HAP-1 (cell line): ENCODE data around the gene CDCP2.

Source experiments
- DNase-seq, 2 experiments: peaks; one replicate each; pipeline ENCODE4 v3.0.0-alpha.2; 2016 to 2020; ENCODE audit warnings: low spot score in 2 of 2
- H3K27me3 ChIP-seq: fragments of 250-450 bp; sonication (Bioruptor Pico); 2 replicates; pipeline ENCODE4 v1.5.1; 2020; ENCODE audit warnings: low read depth, mild to moderate bottlenecking, moderate library complexity
- H3K36me3 ChIP-seq: fragments of 250-450 bp; sonication (Bioruptor Pico); replicated peaks from 2 replicates; pipeline ENCODE4 v1.5.1; 2020; ENCODE audit warnings: mild to moderate bottlenecking
- H3K4me1 ChIP-seq: fragments of 250-450 bp; sonication (Bioruptor Pico); 2 replicates; pipeline ENCODE4 v1.5.1; 2020; ENCODE audit warnings: mild to moderate bottlenecking
- H3K4me3 ChIP-seq: fragments of 250-450 bp; sonication (Bioruptor Pico); 2 replicates; pipeline ENCODE4 v1.5.1; 2020; ENCODE audit warnings: mild to moderate bottlenecking, moderate library complexity
- H3K9me3 ChIP-seq: fragments of 250-450 bp; sonication (Bioruptor Pico); 2 replicates; pipeline ENCODE4 v1.5.1; 2020; ENCODE audit warnings: mild to moderate bottlenecking, moderate library complexity
- in situ Hi-C: fragments of 300-500 bp; cut with MboI; formaldehyde crosslinking; loops from 3 replicates; pipeline ENCODE4 v1.14.3; 2020; ENCODE audit warnings: low sequenced_read_pairs, inconsistent platforms, mixed read lengths

The CDCP2 gene

DNA sequence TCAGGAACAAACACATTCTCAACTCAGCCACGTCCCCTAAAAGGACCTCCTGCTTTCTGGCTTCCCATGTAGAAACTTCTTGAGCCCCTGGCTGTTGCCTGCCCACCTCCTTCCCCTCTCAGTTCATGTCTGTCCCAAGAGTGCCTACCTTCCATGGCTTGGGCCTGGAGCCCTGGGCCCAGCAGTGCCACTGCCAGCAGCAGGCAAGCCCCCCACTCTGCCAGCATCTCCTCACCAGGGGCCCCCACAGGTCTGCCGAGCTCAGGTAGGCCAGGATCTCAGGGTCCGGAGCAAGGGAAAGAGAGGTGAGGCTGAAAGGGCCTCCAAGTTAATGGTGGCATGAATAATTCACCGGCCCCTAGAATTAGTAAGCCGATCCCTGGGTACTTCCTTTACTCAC, at the start of gene CDCP2:
CDCP2 (minus strand) TSS at position 305 of the 400 bp plus-strand sequence; CDS start at position 227, 78 bp downstream.
- no peak for DNase-seq
- H3K27me3 ChIP-seq, result no peaks in the 10 kb centered on the region
- H3K4me1 ChIP-seq, result peaks cover 5% of the 10 kb centered on the region
- no peak within 1 kb of the TSS for H3K4me3 ChIP-seq
- no peaks in the 10 kb centered on the region for H3K36me3 ChIP-seq
- in situ Hi-C loops, result no loop called here
- no peaks in the 10 kb centered on the region for H3K9me3 ChIP-seq

DNA sequence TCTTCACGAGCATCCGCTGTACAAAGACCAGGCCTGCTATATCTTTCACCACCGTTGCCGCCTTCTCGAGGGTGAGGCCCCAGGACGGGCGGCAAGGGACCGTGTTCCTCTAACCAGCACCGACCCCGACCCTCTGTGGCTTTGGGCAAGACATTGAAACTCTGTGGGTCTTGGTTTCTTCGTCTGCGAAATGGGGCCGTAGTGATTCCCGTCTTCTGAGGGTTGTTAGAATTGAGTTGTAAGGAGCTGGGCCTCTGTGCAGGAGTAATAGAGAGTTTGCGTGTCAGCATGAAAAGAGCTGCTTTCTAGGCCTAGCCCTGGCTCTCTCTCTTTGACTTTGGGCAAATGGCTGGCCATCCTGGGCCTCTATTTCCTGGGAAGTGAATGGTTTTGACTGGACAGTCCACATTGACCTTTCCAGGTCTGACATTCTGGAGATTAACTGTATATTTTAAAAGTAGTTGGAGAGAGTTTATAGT, 47.8 kb upstream of the CDCP2 start:
- peaks cover 20% of the 10 kb centered on the region for H3K4me1 ChIP-seq
- H3K36me3 ChIP-seq, result peaks cover 24% of the 10 kb centered on the region
- in situ Hi-C loops, result no loop called here
- no peaks in the 10 kb centered on the region for H3K27me3 ChIP-seq
- DNase-seq, result no peak
- H3K4me3 ChIP-seq, result peak overlapping the region; percentile 99
- no peaks in the 10 kb centered on the region for H3K9me3 ChIP-seq

GRCh38 chr1:54199765-54200518, 47.1 kb upstream of the CDCP2 start, which contains the start of the genes CYB5RL and MRPL37:
Gene CYB5RL, minus strand, starts transcription at chr1:54200030. Its CDS starts 4,414 bp downstream, at chr1:54195616.
Gene MRPL37, plus strand, starts transcription at chr1:54200167. Its CDS starts 77 bp downstream, at chr1:54200244.
- Histone ChIP-seq H3K36me3 (peaks cover 20% of the 10 kb centered on the region), H3K4me1 (peaks cover 20% of the 10 kb centered on the region), H3K9me3 (no peaks in the 10 kb centered on the region), H3K27me3 (no peaks in the 10 kb centered on the region), H3K4me3 (peak within 1 kb of the TSS; percentile 99)
- in situ Hi-C loops, result no loop called here
- peak; percentile 96 to 97 for DNase-seq

- peaks cover 14% of the 10 kb centered on the region for H3K36me3 ChIP-seq
- no peaks in the 10 kb centered on the region for H3K9me3 ChIP-seq
- no peaks in the 10 kb centered on the region for H3K27me3 ChIP-seq
- peak in 1 of 2 experiments; percentile 2 for DNase-seq
- H3K4me3 ChIP-seq, result peak overlapping the region; percentile 99
- in situ Hi-C loops, result no loop called here
- peaks cover 20% of the 10 kb centered on the region for H3K4me1 ChIP-seq
These were observed 46.5 kb upstream of the CDCP2 start for GRCh38 chr1:54199151-54199764.

DNA sequence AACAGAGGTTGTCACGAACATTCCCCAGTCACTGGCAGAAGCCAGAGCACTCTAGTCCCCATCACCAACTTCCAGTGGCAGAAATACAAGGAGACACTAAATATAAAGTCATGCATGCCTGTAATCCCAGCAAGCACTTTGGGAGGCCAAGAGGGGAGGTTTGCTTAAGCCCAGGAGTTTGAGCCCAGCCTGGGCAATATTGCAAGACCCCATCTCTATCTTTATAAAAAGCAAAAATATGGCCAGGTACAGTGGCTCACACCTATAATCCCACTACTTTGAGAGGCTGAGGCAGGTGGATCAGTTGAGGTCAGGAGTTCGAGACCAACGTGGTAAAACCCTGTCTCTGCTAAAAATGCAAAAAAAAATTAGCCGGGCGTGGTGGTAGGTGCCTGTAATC, 40.7 kb upstream of the CDCP2 start:
- Histone ChIP-seq H3K36me3 (peaks cover 28% of the 10 kb centered on the region), H3K4me3 (no peak overlapping the region), H3K4me1 (no peaks in the 10 kb centered on the region), H3K9me3 (no peaks in the 10 kb centered on the region), H3K27me3 (no peaks in the 10 kb centered on the region)
- no peak for DNase-seq
- in situ Hi-C loops, result no loop called here

- no peaks in the 10 kb centered on the region for H3K9me3 ChIP-seq
- H3K4me3 ChIP-seq, result no peak overlapping the region
- no peak for DNase-seq
- no peaks in the 10 kb centered on the region for H3K27me3 ChIP-seq
- H3K4me1 ChIP-seq, result no peaks in the 10 kb centered on the region
- in situ Hi-C loops, result no loop called here
- peaks cover 30% of the 10 kb centered on the region for H3K36me3 ChIP-seq
These were observed 38.7 kb upstream of the CDCP2 start for GRCh38 chr1:54191525-54191924.

DNA sequence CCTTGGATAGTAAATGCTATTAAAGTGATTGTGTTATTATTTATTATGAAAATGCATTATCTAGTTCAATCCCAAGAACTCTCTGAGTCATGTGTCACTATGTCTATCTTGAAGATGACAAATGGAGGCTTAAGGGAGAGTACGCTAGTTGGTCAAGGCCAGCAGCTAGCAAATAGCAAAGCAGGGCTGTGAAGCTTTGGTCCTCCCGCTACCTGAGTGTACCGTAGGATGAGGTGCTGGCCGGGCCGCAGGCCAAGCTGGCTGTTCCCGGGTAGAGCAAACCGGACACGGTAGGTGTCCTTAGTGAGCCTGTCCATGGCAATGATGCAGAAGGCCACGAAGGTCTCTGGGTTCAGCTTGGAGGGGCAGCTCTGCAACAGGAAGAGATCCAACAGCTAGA, 37.7 kb upstream of the CDCP2 start:
- no peak for DNase-seq
- no peaks in the 10 kb centered on the region for H3K4me1 ChIP-seq
- H3K36me3 ChIP-seq, result peaks cover 30% of the 10 kb centered on the region
- no peaks in the 10 kb centered on the region for H3K9me3 ChIP-seq
- H3K27me3 ChIP-seq, result no peaks in the 10 kb centered on the region
- H3K4me3 ChIP-seq, result no peak overlapping the region
- in situ Hi-C loops, result no loop called here

GRCh38 chr1:54188291-54188690, 35.5 kb upstream of the CDCP2 start:
- no peak for DNase-seq
- Histone ChIP-seq H3K27me3 (no peaks in the 10 kb centered on the region), H3K4me3 (no peak overlapping the region), H3K9me3 (no peaks in the 10 kb centered on the region), H3K4me1 (no peaks in the 10 kb centered on the region), H3K36me3 (peaks cover 24% of the 10 kb centered on the region)
- in situ Hi-C loops, result no loop called here

DNA sequence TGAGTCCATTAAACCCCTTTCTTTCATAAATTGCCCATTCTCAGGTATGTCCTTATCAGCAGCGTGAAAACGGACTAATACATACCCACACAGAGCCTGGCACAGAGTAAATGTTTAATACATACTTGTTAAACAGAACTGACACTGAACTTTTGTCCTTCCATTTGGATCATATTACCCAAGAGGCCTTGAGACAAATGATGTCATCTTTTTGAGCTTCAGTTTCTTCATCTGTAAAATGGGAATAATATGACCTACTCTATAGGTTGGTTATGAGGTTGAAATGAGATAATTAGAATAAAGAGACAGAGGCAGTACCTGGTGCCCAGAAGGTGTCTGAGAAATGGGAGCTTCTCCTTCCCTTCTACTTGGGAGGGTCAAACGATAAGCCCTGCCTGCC, 33.3 kb upstream of the CDCP2 start:
- H3K4me1 ChIP-seq, result no peaks in the 10 kb centered on the region
- no peak overlapping the region for H3K4me3 ChIP-seq
- H3K9me3 ChIP-seq, result no peaks in the 10 kb centered on the region
- no peak for DNase-seq
- peaks cover 24% of the 10 kb centered on the region for H3K36me3 ChIP-seq
- in situ Hi-C loops, result no loop called here
- no peaks in the 10 kb centered on the region for H3K27me3 ChIP-seq

GRCh38 chr1:54180701-54181360, 28.0 kb upstream of the CDCP2 start:
- Histone ChIP-seq H3K9me3 (no peaks in the 10 kb centered on the region), H3K4me3 (no peak overlapping the region), H3K36me3 (peaks cover 9% of the 10 kb centered on the region), H3K4me1 (no peaks in the 10 kb centered on the region), H3K27me3 (no peaks in the 10 kb centered on the region)
- in situ Hi-C loops, result no loop called here
- DNase-seq, result no peak

GRCh38 chr1:54178296-54179070, 25.7 kb upstream of the CDCP2 start:
- Histone ChIP-seq H3K36me3 (peaks cover 9% of the 10 kb centered on the region), H3K4me1 (no peaks in the 10 kb centered on the region), H3K27me3 (no peaks in the 10 kb centered on the region), H3K9me3 (no peaks in the 10 kb centered on the region), H3K4me3 (no peak overlapping the region)
- in situ Hi-C loops, result no loop called here
- no peak for DNase-seq

DNA sequence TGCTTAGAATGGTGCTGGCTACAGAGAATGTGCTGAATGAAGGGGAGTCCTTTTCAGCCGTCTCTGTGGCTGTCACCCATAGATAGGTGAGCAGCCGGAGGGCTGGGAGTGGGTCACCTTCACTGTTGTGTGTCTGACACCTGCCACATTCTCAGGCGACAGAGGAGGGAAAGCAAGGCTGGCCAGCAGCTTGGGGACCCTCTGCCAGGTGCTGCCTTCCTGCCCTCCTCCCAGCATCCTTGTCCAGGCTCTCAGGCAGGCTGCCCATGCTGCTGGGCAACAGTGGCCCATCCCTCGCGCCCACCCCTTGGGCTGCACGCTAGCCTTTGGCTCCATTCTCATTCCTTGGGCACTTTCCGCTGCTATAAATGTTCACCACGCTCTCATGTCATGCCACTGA, 24.9 kb upstream of the CDCP2 start:
- Histone ChIP-seq H3K4me1 (no peaks in the 10 kb centered on the region), H3K36me3 (peaks cover 9% of the 10 kb centered on the region), H3K9me3 (no peaks in the 10 kb centered on the region), H3K4me3 (no peak overlapping the region), H3K27me3 (no peaks in the 10 kb centered on the region)
- no peak for DNase-seq
- in situ Hi-C loops, result no loop called here

GRCh38 chr1:54176621-54177327, 24.0 kb upstream of the CDCP2 start:
- Histone ChIP-seq H3K4me1 (no peaks in the 10 kb centered on the region), H3K36me3 (peaks cover 6% of the 10 kb centered on the region), H3K4me3 (no peak overlapping the region), H3K9me3 (no peaks in the 10 kb centered on the region), H3K27me3 (no peaks in the 10 kb centered on the region)
- no peak for DNase-seq
- in situ Hi-C loops, result no loop called here
